Measurements from ENCODE around the gene UAP1L1. TPM values are rescaled to one million over a fixed set of nuclear protein-coding genes. Genes with fewer than 3 reads are reported as not detected.

Gene UAP1L1
- total RNA-seq, 1 experiment from 2014 or later: 7.6 TPM

DNA sequence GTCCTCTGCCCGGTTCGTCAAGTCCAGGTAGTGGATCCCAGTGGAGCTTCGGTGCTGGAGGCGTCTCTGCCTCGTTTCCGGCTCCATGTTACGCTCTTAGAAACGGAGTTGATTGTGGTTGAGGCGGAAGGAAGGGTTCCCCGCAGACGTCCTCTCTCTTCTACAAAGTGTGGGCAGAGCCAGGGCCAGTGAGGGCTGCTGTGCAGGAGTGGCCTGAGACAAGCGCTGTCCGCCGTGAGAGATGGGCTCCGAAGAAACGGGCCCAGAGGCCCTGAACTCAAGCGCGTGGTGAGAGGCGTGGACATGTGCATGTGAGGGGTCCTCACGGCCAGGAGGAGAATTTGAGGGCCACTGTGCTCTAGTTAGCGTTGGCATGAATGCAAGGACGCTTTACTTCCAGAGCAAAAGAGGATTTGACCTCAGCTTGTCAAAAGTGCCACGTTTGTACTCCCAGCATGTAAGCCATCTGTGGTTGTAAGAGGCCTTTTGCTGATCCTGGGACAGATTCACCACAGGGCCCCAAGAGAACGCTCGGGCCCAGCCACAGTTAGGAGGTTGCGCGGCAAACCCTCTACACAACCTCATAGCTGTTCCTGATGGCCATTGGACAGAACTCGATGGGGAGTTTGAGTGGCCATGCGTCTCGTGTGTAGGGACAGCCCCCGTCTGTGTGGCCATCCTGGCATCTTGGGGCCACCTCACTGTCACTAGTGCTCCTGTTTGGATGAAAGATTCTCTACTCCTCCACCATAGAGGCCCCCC, 19.6 kb downstream of the UAP1L1 start:
- DNase-seq (ENCODE audit: low read depth): no peak

DNA sequence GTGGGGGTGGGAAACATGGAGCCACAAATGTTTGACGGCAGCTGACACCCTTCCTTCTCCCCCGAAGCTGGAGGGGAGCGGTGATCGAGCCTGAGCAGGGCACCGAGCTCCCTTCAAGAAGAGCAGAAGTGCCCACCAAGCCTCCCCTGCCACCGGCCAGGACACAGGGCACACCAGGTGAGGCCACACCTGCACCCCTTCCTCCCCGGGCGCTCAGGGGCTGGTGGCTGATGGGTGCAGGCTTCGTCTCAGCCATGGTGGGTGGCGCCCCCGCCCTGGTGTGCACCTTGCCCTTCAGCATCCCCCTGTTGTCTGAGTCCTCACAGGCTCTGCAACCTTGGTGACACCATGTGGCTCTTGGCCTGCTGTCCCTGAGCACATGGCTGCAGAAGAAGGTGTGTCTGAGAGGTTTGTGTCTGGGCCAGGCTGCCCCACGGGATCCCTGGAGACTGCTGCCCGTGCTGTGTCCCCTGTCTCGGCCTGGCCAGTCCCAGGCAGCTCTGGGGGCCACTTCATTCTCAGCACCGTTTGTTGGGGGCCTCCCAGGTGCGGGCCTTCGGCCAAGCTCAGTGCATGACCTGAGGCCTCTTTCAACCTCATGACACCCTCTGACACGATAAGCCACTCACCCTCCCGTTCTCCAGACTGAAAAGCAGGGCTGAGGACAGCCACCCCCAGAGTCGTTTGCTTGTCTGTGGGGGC, 20.6 kb downstream of the UAP1L1 start:
- DNase-seq (ENCODE audit: low read depth): no peak

DNA sequence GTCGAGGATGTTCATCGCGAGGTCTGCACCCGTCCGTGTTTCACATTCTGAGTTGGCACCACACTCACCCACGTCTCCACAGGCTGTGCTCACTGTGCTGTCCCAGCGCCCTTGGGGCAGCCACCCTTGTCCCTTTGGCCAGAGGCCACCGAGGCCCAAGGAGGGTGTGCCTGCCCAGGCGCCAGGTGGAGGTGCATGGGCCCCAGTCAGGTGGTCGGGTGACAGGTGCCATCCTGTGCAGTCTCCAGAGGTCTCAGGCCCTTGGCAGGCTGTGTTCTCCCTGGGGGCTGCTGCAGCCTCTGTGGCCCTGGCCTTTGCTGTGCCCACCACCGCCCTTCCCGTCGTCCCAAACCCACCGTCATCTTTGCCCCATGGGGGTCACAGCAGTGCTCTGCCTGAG, 21.9 kb downstream of the UAP1L1 start:
- no peak for DNase-seq (ENCODE audit: low read depth)

DNA sequence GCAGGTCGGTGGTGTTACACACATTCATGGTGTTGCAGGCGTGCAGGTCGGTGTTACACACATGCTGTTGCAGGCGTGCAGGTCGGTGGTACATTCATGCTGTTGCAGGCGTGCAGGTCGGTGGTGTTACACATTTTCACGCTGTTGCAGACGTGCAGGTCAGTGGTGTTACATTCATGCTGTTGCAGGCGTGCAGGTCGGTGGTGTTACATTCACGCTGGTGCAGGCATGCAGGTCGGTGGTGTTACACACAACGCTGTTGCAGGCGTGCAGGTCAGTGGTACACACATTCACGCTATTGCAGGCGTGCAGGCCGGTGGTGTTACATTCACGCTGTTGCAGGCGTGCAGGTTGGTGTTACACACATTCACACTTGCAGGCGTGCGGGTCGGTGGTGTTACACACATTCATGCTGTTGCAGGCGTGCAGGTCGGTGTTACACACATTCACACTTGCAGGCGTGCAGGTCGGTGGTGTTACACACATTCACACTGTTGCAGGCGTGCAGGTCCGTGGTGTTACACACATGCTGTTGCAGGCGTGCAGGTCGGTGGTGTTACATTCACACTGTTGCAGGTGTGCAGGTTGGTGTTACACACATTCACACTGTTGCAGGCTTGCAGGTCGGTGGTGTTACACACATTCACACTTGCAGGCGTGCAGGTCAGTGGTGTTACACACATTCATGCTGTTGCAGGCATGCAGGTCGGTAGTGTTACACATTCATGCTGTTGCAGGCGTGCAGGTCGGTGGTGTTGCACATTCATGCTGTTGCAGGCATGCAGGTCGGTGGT, 26.1 kb downstream of the UAP1L1 start:
- no peak for DNase-seq (ENCODE audit: low read depth)

DNA sequence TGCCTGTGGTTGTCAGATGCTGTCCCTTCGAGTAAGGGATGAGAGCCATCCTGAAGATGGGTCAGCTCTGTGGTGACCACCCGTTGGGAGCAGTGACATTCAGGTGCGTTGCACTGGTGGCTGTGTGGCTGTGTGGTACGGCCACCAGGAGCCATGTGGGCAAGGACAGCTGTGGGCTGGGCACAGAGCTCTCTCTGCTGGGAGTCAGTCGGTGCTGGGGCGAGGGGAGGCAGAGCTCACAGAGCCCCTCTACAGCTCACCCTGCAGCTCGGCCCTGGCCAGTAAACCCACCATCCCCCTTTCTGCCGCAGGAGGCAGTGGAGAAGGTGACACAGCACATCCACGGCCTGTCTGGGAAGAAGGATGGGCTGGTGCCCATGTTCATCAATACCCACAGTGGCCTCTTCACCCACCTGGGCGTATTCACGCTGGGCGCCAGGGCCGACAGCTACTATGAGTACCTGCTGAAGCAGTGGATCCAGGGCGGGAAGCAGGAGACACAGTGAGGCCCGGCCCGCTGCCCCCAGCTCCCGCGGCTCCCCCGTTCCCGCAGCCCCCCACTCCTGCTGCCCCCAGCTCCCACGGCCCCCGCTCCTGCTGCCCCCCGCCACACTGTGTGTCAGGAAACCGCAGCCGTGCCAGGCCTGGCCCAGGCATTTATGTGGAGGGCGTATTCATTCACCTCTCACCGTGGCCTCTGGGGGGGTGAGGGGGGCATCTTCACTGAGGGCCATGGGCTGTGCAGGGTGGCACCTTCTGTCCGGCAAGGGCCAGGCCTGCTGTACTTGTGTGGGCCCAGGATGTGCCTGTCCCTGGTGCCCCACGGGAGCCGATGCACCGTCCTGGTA, 28.7 kb downstream of the UAP1L1 start:
- no peak for DNase-seq (ENCODE audit: low read depth)

DNA sequence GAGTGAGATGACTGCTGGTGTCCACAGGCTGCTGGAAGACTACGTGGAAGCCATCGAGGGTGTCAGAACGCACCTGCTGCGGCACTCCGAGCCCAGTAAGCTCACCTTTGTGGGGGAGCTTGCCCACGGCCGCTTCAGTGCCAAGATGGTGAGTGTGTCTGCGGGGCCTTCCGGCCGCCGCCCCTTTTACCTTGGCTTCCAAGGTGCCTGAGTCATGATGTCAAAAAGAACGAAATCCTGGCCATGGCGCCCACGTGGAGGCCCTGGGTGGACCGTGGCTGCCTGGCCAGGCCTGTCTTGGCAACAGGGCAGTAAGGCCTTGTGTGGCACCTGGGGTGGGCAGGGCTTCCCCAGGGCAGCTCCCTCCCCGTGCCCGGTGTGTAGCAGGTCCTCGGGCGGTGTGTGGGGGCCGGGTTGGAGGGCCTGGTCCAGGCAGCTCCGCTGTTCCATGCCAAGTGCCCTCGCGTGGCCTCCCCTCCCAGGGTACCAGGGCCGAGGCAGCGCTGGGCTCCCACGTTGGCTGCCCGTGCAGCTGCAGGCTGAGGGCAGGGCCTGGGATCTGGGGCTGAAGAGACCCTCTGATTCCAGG, 29.4 kb downstream of the UAP1L1 start:
- DNase-seq (ENCODE audit: low read depth): no peak

DNA sequence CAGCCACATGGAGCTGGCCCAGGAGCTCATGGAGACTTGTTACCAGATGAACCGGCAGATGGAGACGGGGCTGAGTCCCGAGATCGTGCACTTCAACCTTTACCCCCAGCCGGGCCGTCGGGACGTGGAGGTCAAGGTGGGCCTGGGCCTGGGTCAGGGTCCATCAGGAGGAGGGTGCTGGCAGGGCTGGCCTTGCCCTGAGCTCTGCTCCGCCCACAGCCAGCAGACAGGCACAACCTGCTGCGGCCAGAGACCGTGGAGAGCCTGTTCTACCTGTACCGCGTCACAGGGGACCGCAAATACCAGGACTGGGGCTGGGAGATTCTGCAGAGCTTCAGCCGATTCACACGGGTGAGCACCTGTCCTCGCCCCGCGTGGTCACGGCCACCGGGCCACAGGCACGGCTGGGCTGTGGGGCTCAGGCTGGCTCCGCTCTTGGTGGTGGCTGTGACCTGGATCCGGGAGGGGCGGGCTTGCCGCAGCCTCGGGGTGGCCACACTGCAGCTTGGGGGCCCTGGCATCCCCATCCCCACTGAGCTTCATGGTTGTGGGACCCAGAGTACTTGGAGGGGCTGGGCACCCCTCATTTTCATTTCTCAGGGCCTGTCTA, 30.1 kb downstream of the UAP1L1 start:
- no peak for DNase-seq (ENCODE audit: low read depth)

DNA sequence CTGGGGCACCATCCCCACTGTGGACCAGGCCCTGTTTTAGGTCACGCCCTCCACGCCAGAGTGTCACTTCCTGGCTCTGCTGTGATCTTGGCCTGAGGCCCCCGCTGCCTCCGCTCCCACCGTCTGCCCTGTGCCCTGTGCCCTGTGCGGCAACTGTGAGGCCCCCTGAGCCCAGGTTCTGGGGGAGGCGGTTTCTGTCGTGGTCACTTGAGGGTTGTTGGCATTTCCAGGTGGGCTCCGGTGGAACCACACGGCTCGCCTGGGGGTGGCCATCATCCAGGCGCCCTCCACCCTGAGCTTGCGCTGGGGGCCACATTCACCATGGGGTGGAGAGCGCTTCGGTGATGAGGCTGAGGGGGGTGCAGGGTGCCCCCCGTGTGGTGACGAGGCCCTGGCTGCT, 30.7 kb downstream of the UAP1L1 start:
- DNase-seq (ENCODE audit: low read depth): no peak

DNA sequence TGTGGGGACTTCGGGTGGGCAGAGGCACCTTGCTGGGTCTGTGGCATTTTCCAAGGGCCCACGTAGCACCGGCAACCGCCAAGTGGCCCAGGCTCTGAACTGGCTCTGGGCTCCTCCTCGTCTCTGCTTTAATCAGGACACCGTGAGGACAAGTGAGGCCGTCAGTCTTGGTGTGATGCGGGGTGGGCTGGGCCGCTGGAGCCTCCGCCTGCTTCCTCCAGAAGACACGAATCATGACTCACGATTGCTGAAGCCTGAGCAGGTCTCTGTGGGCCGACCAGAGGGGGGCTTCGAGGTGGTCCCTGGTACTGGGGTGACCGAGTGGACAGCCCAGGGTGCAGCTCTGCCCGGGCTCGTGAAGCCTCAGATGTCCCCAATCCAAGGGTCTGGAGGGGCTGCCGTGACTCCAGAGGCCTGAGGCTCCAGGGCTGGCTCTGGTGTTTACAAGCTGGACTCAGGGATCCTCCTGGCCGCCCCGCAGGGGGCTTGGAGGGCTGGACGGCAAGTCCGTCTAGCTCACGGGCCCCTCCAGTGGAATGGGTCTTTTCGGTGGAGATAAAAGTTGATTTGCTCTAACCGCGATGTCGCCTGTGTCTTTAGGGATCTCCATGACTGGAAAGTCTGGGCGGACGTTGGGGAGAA, 31.4 kb downstream of the UAP1L1 start:
- no peak for DNase-seq (ENCODE audit: low read depth)

DNA sequence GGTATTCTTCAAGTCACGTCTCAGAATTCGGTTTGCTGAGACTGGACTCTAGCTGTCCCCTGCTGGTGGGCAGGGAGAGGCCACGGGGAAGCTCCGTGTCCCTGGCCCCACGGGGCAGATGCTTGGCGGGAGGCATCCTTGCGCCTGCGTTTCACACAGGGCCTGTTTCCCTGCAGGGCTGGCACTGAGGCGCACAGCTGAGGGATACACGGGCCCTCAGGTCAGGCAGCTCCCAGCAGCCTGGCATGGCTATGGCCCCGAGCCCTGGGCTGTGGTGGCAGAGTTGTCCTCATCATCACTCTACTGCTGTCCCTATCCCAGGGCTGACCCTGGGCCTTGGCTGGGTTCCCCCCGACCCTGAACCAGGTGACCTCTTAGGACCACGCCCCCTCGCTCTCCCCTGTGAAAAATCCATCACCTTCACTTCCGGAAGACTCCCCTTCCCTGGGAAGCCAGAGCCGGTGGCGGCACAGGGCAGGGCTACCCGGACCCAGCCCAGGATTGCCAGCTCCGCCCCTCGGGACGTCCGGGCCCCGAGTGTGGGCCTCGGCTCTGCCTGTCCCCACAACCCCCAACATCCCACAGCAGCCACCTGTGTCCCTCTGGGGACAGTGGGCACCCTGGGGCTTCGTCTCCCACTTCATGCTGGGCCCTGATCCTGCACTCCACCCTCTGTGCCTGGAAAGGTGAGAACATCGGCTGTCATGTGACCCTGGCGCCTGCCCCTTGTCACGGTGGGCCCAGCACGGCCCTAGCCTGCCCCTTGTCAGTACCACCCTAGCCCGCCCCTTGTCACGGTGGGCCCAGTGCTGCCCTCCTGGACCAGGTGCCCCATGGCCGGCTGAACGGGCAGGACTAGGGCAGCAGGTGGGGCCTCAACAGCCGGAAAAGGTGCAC, 32.2 kb downstream of the UAP1L1 start:
- no peak for DNase-seq (ENCODE audit: low read depth)

DNA sequence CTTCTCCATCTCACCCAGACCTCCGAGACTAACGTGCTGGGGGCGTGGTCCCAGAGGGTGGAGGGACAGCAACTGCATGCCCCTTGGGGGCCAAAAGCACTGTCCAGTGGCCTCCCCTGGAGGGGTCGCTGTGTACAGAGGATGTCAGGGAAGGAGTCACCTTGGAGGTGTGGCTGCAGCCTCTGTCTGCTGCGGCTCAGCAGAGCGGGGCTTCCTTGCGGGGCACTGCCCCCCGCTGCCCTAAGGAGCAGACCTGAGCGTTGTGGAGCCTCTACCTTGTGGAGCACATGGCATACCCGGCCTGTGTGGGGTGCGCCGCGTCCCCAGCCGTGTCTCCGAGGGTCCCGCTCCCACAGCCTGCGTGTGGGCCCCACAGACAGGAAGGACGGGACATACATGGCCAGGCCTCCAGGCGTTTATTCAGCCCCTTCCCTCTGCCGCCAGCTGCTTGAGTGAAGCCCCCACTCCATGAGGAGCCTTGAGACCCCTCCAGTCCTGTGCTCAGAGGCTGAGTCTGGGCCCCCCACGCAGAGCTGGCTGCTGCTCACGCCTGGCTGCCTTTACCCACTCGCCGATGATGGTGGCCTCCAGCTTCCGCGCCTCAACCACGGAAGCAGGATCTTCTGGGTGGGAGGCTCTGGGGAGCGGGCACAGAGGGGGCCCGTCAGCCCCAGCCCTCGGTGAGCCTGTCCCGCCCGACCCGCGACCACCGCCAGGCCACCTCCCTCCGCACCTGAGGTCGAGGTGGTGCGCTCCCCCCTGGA, 33.0 kb downstream of the UAP1L1 start:
- DNase-seq (ENCODE audit: low read depth): no peak

DNA sequence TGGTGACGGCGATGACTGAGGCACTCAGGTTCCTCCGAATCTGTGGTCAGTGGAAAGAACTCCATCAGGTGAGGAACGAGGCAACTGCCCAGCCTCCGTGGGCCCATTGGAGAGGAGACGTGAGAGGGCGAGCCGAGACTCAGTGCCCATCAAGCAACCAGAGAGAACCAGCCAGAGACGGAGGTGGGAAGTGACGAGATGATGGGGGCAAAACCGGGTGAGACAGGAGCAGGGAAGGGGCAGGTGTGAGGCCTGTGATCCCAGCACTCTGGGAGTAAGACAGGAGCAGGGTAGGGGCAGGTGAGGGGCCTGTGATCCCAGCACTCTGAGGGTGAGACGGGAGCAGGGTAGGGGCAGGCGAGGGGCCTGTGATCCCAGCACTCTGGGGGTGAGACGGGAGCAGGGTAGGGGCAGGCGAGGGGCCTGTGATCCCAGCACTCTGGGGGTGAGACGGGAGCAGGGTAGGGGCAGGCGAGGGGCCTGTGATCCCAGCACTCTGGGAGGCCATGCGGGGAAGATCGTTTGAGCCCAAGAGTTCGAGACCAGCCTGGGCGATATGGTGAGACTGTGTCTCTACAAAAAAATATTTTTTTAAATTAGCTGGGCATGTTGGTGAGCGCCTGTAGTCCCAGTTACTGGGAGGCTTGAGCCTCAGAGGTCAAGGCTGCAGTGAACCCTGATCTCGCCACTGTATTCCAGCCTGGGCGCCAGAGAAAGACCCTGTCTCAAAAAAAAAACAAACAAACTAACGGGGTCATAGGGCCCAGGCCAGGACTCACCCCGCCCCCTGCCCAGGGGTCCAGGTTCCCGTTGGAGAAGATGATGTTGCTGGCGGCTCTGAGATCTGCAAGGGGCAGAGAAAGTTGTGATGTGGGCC, 33.8 kb downstream of the UAP1L1 start:
- DNase-seq (ENCODE audit: low read depth): no peak

DNA sequence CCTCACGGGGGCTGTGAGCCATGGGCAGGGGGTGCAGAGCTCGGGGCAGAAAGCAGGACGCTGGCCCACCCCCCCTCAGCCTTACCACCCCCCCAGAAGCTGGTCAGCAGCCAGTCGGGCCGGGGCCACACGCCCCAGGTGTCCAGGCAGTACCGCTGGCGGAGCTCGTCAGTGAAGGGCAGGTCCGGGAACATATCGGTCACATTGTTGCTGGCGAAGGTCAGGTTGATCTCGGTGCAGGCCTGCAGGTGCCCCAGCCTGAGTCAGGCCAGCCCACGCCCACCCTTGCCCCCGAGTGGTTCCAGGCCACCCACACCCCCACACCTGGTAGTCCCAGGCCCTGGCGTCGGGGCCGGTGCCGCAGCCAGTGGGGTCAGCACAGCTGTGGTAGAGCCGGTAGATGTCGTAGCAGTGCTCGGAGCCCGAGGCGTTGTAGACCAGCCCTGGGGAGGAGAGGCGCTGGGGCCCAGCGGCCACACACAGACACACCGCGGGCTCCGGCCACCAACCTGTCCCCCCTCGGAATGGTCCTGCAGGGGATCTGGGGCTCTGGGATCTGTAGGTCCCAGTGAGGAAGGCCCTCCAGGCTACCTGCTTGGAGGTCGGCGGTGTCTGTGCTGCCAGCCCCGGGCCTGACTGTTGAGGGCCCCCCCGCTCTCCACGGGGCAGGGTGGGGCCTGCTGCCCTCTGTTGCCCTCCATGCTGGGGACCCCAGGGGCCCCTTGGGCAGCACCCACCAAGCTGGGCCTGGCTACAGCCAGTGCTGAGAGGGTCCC, 34.7 kb downstream of the UAP1L1 start:
- no peak for DNase-seq (ENCODE audit: low read depth)

DNA sequence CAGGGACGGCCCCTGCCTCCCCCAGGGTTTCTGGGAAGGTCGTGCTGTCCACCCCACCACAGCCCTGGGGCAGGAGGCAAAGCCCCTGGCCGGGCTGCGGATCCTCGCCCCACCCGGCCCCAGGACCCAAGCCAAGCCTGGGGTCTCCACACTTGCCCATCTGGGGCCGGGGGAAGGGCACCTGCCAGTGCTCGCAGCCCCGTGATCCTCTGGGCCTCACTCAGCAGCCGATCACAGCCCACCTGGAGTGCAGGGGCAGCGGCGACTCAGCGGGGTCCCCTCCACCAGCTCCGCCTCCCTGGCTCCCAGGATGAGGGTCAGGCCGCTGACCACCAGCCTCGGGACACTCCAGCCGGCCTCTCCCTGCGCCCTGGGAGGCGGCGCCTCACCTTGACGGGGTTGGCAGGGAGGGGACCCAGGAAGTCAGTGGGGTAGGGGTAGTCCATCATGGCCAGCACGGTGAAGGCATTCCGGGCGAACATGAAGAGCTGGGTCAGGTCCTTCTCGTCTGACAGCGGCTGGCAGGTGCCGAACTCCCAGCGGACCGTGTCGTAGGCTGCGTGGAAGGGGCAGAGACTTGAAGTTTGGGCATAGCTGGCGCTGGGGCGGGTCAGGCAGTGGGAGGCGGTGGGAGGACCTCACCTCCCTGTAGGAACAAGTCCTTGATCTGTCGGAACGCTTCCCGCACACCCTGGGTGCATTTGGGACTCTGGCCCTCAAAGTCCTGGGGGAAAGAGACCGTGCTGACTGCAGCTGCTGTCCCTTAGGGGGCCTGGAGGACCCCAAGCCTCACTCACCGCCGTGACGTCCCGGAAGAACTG, 35.5 kb downstream of the UAP1L1 start:
- no peak for DNase-seq (ENCODE audit: low read depth)

DNA sequence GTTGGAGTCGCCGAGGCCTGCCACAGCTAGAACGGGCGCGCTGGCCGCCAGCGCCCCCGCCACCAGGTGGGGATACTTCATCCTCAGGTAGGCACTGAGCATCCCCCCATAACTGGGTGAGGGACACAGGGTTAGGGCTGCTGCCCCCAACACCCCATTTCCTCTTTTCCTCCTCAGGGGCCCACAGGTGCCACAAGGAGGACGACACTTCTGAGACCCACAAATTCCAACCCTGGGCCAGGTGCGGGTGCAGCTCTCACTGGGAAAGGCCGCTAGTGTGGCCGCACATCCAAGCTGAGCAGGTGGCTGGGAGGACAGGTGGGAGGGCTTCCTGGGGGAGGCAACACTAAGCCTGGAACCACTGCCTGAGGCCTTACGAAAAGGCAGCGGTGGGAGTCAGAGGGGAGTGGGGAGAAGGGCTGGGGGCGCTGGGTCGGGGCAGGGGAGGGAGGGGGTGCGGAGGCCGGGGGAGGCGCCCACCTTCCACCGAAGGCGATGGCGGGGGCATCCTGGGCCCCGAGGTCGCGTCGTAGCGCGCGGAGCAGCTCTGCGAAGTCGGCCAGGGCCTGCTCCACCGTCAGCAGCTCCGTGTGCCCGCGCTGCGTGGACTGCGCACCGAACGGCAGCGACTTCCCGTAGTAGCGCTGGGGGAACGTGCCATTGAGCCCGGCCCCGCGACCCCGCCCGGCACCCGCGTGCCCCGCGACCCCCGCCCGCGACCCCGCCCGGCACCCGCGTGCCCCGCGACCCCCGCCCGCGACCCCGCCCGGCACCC, 36.3 kb downstream of the UAP1L1 start:
- no peak for DNase-seq (ENCODE audit: low read depth)

Data from RPMI7951 (cell line).